SK-N-SH (cell line): ENCODE data around the gene DMRT3. TPM values are rescaled to one million over a fixed set of nuclear protein-coding genes. Genes with fewer than 3 reads are reported as not detected.

ENCODE experiments used
- CTCF ChIA-PET: fragments of 300-600, 350-600 bp; formaldehyde crosslinking; extraction: SDS; loops from one replicate; lab custom pipeline; 2021; lab: Yijun Ruan, JAX
- POLR2A ChIA-PET: fragments of 350-600 bp; sonication (Branson Sonifier 250); formaldehyde crosslinking; extraction: SDS; loops from one replicate; lab custom pipeline; 2020; ENCODE audit warnings: antibody characterized with exemption, inconsistent platforms; lab: Yijun Ruan, JAX
- DNase-seq: peaks from one replicate; pipeline ENCODE4 v3.0.0; 2012
- H2AFZ ChIP-seq: fragments of 200-600 bp; sonication (generic); 2 replicates; pipeline ENCODE4 v1.8.1; 2016; ENCODE audit warnings: antibody characterized with exemption, mild to moderate bottlenecking, low read depth
- H3F3A ChIP-seq: fragments of 200-600 bp; sonication (generic); replicated peaks from 2 replicates; pipeline ENCODE3; 2016; ENCODE audit warnings: antibody characterized with exemption, mild to moderate bottlenecking; ENCODE audit not compliant: insufficient read depth
- H3K27ac ChIP-seq, 2 experiments: fragments of 200-500 bp in 1 of 2; fragments of 200-600 bp in 1 of 2; sonication (Bioruptor generic) in 1 of 2; sonication (generic), shearing (Covaris generic) in 1 of 2; 2 replicates each; pipeline versions ENCODE4 v1.5.1 to v1.6.1; 2014 to 2016; ENCODE audit warnings: low read depth in 2 of 2, inconsistent platforms in 1 of 2, low read length in 1 of 2, mild to moderate bottlenecking in 1 of 2, mixed read lengths in 1 of 2
- H3K27me3 ChIP-seq: fragments of 200-600 bp; sonication (generic), shearing (Covaris generic); 2 replicates; pipeline ENCODE4 v1.6.1; 2016; ENCODE audit warnings: mixed run types; ENCODE audit not compliant: insufficient read depth
- H3K36me3 ChIP-seq, 2 experiments: fragments of 200-500 bp in 1 of 2; fragments of 200-600 bp in 1 of 2; sonication (Bioruptor generic) in 1 of 2; sonication (generic) in 1 of 2; replicated peaks in 1 of 2; 2 replicates each; pipeline versions ENCODE3 to v1.5.1; 2014 to 2016; ENCODE audit warnings: low read length in 1 of 2, mild to moderate bottlenecking in 1 of 2; ENCODE audit not compliant: insufficient read depth in 2 of 2, control insufficient read depth in 1 of 2
- H3K4me1 ChIP-seq, 2 experiments: fragments of 200-500 bp in 1 of 2; fragments of 200-600 bp in 1 of 2; sonication (Bioruptor generic) in 1 of 2; sonication (generic), shearing (Covaris generic) in 1 of 2; 2 replicates each; pipeline versions ENCODE4 v1.5.1 to v1.6.1; 2014 to 2016; ENCODE audit warnings: low read depth in 1 of 2, low read length in 1 of 2, mixed run types in 1 of 2; ENCODE audit not compliant: insufficient read depth in 2 of 2, control insufficient read depth in 1 of 2
- H3K4me2 ChIP-seq: fragments of 200-600 bp; sonication (generic), shearing (Covaris generic); 2 replicates; pipeline ENCODE4 v1.6.1; 2017; ENCODE audit warnings: mixed run types
- H3K4me3 ChIP-seq, 2 experiments: fragments of 200-500 bp in 1 of 2; fragments of 200-600 bp in 1 of 2; sonication (Bioruptor generic) in 1 of 2; sonication (generic), shearing (Covaris generic) in 1 of 2; 2 replicates each; pipeline versions ENCODE4 v1.5.1 to v1.8.1; 2014 to 2016; ENCODE audit warnings: low read depth in 2 of 2, inconsistent platforms in 1 of 2, low read length in 1 of 2, mild to moderate bottlenecking in 1 of 2, mixed read lengths in 1 of 2, moderate library complexity in 1 of 2
- H3K79me2 ChIP-seq: fragments of 200-600 bp; sonication (generic); 2 replicates; pipeline ENCODE4 v1.8.1; 2017; ENCODE audit warnings: mild to moderate bottlenecking; ENCODE audit not compliant: insufficient read depth
- H3K9ac ChIP-seq: fragments of 200-600 bp; sonication (generic); 2 replicates; pipeline ENCODE4 v1.6.1; 2017; ENCODE audit warnings: mixed run types
- H3K9me2 ChIP-seq: fragments of 200-600 bp; sonication (generic); 2 replicates; pipeline ENCODE4 v1.6.1; 2017; ENCODE audit warnings: mixed run types
- H3K9me3 ChIP-seq: fragments of 200-600 bp; sonication (generic); 2 replicates; pipeline ENCODE4 v1.6.1; 2017; ENCODE audit warnings: mixed run types, mild to moderate bottlenecking, moderate library complexity
- H4K20me1 ChIP-seq: fragments of 200-600 bp; sonication (generic); 2 replicates; pipeline ENCODE4 v1.6.1; 2017; ENCODE audit warnings: mild to moderate bottlenecking, mixed run types; ENCODE audit not compliant: insufficient read depth
- CHD2 ChIP-seq: fragments of 150-350 bp; IDR thresholded peaks from 2 replicates; pipeline ENCODE4 v1.6.1; 2018; ENCODE audit warnings: low read length; ENCODE audit not compliant: partially characterized antibody
- ELF1 ChIP-seq: IDR thresholded peaks from 2 replicates; pipeline ENCODE4 v1.4.0; 2012
- EP300 ChIP-seq, 2 experiments: IDR thresholded peaks; 2 replicates each; pipeline versions ENCODE4 v1.4.0 to v1.6.1; 2012; ENCODE audit warnings: borderline replicate concordance in 1 of 2, low read depth in 1 of 2, low read length in 1 of 2
- EZH2phosphoT487 ChIP-seq: fragments of 200-600 bp; sonication (generic); IDR thresholded peaks from 2 replicates; pipeline ENCODE4 v1.6.1; 2017; ENCODE audit warnings: low read depth, mixed run types, mild to moderate bottlenecking, antibody characterized with exemption, moderate library complexity, borderline replicate concordance
- FOSL2 ChIP-seq: IDR thresholded peaks from 2 replicates; pipeline ENCODE4 v1.4.0; 2012; ENCODE audit warnings: low read depth, mild to moderate bottlenecking, moderate library complexity, borderline replicate concordance
- FOXJ3 ChIP-seq: sonication (generic); formaldehyde crosslinking; IDR thresholded peaks from 2 replicates; pipeline ENCODE4 v1.5.1; 2020; ENCODE audit warnings: mild to moderate bottlenecking, missing genetic modification reagents
- FOXM1 ChIP-seq: IDR thresholded peaks from 2 replicates; pipeline ENCODE4 v1.4.0; 2012; ENCODE audit warnings: low read depth, mild to moderate bottlenecking
- GABPA ChIP-seq: IDR thresholded peaks from 2 replicates; pipeline ENCODE4 v1.4.0; 2012; ENCODE audit warnings: low read depth, mild to moderate bottlenecking
- GATA2 ChIP-seq: sonication (generic); formaldehyde crosslinking; IDR thresholded peaks from 2 replicates; pipeline ENCODE4 v1.5.0; 2020; ENCODE audit warnings: mild to moderate bottlenecking, missing genetic modification reagents
- MEF2A ChIP-seq: IDR thresholded peaks from 2 replicates; pipeline ENCODE4 v1.4.0; 2012; ENCODE audit warnings: low read depth, borderline replicate concordance
- MXI1 ChIP-seq: IDR thresholded peaks from 2 replicates; pipeline ENCODE4 v1.6.1; 2012; ENCODE audit warnings: mild to moderate bottlenecking, low read depth, low read length, improper control_type of control experiment
- NFIC ChIP-seq: IDR thresholded peaks from 2 replicates; pipeline ENCODE4 v1.4.0; 2012; ENCODE audit warnings: borderline replicate concordance
- NRF1 ChIP-seq: IDR thresholded peaks from 2 replicates; pipeline ENCODE4 v1.6.1; 2012; ENCODE audit warnings: low read depth, mild to moderate bottlenecking, low read length
- POLR2AphosphoS5 ChIP-seq: IDR thresholded peaks from 2 replicates; pipeline ENCODE4 v1.6.1; 2012; ENCODE audit warnings: low read depth, low read length
- RAD21 ChIP-seq: IDR thresholded peaks from 2 replicates; pipeline ENCODE4 v1.6.1; 2012; ENCODE audit warnings: mild to moderate bottlenecking, low read length
- RCOR1 ChIP-seq: fragments of 150-350 bp; IDR thresholded peaks from 2 replicates; pipeline ENCODE4 v1.6.1; 2017; ENCODE audit warnings: antibody characterized with exemption, low read length
- RFX5 ChIP-seq: IDR thresholded peaks from 2 replicates; pipeline ENCODE4 v1.6.1; 2012; ENCODE audit warnings: mild to moderate bottlenecking, improper control_type of control experiment, low read length
- YY1 ChIP-seq: IDR thresholded peaks from 2 replicates; pipeline ENCODE4 v1.4.0; 2012; ENCODE audit warnings: low read depth, mild to moderate bottlenecking
- WGBS: methylation state at CpG from one replicate; pipeline ENCODE4 v1.1.6; 2017; ENCODE audit warnings: low lambda C conversion rate; 5-methylcytosine and 5-hydroxymethylcytosine counted together
- polyA plus RNA-seq, 3 experiments: library from polyadenylated mRNA; depleted of rRNA; stranded (reverse); fragments of >200 nt; gene quantifications; 2 replicates each; pipeline ENCODE4 v1.2.3, GENCODE V29; 2012
- TF ChIP-seq, protein P1 (sequence below): fragments of 150-350 bp; IDR thresholded peaks from 2 replicates; pipeline ENCODE4 v1.6.1; 2017; ENCODE audit warnings: antibody characterized with exemption, low read length, low read depth, borderline replicate concordance
- TF ChIP-seq, protein P2 (sequence below): IDR thresholded peaks from 2 replicates; pipeline ENCODE4 v1.4.0; 2012; ENCODE audit warnings: low read depth
- TF ChIP-seq, protein P3 (sequence below): IDR thresholded peaks from 2 replicates; pipeline ENCODE4; 2012
- TF ChIP-seq, protein P4 (sequence below): fragments of 200-600 bp; sonication (generic); IDR thresholded peaks from 2 replicates; pipeline ENCODE4 v1.6.1; 2017; ENCODE audit warnings: antibody characterized with exemption, mild to moderate bottlenecking, moderate library complexity
- TF ChIP-seq, protein P5 (sequence below): fragments of 150-350 bp; IDR thresholded peaks from 2 replicates; pipeline ENCODE4 v1.6.1; 2016; ENCODE audit warnings: mild to moderate bottlenecking, low read depth, low read length

Gene DMRT3
- polyA plus RNA-seq, 1 of the 3 experiments (the other 2 are of a cell fraction) = not detected

- peak; percentile 10 for DNase-seq
- H3K79me2 ChIP-seq = no peaks in the 10 kb centered on the region
- H3K36me3 ChIP-seq = no peaks in the 10 kb centered on the region
- ChIA-PET POLR2A (no interaction called here), CTCF (no interaction called here)
- H3F3A ChIP-seq = no peaks in the 10 kb centered on the region
- WGBS = 6% methylated on average over 10 of the region's 10 CpGs
- no peak overlapping the region for H3K4me3 ChIP-seq
- no peak overlapping the region for H3K4me2 ChIP-seq
- TF ChIP-seq, protein P1, sequence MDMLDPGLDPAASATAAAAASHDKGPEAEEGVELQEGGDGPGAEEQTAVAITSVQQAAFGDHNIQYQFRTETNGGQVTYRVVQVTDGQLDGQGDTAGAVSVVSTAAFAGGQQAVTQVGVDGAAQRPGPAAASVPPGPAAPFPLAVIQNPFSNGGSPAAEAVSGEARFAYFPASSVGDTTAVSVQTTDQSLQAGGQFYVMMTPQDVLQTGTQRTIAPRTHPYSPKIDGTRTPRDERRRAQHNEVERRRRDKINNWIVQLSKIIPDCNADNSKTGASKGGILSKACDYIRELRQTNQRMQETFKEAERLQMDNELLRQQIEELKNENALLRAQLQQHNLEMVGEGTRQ = no peak
- TF ChIP-seq MXI1 = no peak
- no peak for TF ChIP-seq EZH2phosphoT487
- no peak for TF ChIP-seq GATA2 (CRISPR knock-in tag)
- no peak for TF ChIP-seq MEF2A
- TF ChIP-seq FOXJ3 (CRISPR knock-in tag) = no peak
- TF ChIP-seq RCOR1 = no peak
- TF ChIP-seq NRF1 = no peak
- TF ChIP-seq, protein P2, sequence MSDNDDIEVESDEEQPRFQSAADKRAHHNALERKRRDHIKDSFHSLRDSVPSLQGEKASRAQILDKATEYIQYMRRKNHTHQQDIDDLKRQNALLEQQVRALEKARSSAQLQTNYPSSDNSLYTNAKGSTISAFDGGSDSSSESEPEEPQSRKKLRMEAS = no peak
- no peak for TF ChIP-seq FOXM1
- TF ChIP-seq GABPA = no peak
- TF ChIP-seq NFIC = no peak
- no peak for TF ChIP-seq ELF1
- no peak for TF ChIP-seq RFX5
- TF ChIP-seq YY1 = no peak
- TF ChIP-seq RAD21 = no peak
- no peak overlapping the region for H2AFZ ChIP-seq
- no peak overlapping the region for H3K9ac ChIP-seq
- H4K20me1 ChIP-seq = no peaks in the 10 kb centered on the region
- H3K27ac ChIP-seq = no peak overlapping the region
- H3K9me2 ChIP-seq = no peaks in the 10 kb centered on the region
- H3K9me3 ChIP-seq = no peaks in the 10 kb centered on the region
- H3K4me1 ChIP-seq = peaks cover 0 to 2% of the 10 kb centered on the region in 2 experiments; a peak in 1 of 4 replicates
- H3K27me3 ChIP-seq = peaks cover 27% of the 10 kb centered on the region; the same call in 1 of the 2 replicates
Measured at GRCh38 chr9:935348-935965, 41.0 kb upstream of the DMRT3 start.

- Histone ChIP-seq H2AFZ (no peak overlapping the region), H3K9ac (no peak overlapping the region), H3K27ac (no peak overlapping the region), H3K4me1 (no peaks in the 10 kb centered on the region), H3K9me2 (no peaks in the 10 kb centered on the region), H3K9me3 (no peaks in the 10 kb centered on the region), H3K36me3 (no peaks in the 10 kb centered on the region), H3K27me3 (peaks cover 8% of the 10 kb centered on the region; the same call in 1 of the 2 replicates), H3K4me3 (no peak overlapping the region), H4K20me1 (no peaks in the 10 kb centered on the region), H3K79me2 (no peaks in the 10 kb centered on the region), H3F3A (no peaks in the 10 kb centered on the region), H3K4me2 (no peak overlapping the region)
- CTCF ChIA-PET = no interaction called here
- TF ChIP-seq RAD21 (no peak), CHD2 (no peak), NFIC (no peak), RCOR1 (no peak), YY1 (no peak), POLR2AphosphoS5 (no peak), EP300 (IDR thresholded peaks at IDR 0.05; ENCODE audit: borderline replicate concordance in 1 of 2, low read depth in 1 of 2, low read length in 1 of 2) (no peak), FOSL2 (no peak)
- TF ChIP-seq, protein P3, sequence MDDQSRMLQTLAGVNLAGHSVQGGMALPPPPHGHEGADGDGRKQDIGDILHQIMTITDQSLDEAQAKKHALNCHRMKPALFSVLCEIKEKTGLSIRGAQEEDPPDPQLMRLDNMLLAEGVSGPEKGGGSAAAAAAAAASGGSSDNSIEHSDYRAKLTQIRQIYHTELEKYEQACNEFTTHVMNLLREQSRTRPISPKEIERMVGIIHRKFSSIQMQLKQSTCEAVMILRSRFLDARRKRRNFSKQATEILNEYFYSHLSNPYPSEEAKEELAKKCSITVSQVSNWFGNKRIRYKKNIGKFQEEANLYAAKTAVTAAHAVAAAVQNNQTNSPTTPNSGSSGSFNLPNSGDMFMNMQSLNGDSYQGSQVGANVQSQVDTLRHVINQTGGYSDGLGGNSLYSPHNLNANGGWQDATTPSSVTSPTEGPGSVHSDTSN = no peak
- TF ChIP-seq, protein P4, sequence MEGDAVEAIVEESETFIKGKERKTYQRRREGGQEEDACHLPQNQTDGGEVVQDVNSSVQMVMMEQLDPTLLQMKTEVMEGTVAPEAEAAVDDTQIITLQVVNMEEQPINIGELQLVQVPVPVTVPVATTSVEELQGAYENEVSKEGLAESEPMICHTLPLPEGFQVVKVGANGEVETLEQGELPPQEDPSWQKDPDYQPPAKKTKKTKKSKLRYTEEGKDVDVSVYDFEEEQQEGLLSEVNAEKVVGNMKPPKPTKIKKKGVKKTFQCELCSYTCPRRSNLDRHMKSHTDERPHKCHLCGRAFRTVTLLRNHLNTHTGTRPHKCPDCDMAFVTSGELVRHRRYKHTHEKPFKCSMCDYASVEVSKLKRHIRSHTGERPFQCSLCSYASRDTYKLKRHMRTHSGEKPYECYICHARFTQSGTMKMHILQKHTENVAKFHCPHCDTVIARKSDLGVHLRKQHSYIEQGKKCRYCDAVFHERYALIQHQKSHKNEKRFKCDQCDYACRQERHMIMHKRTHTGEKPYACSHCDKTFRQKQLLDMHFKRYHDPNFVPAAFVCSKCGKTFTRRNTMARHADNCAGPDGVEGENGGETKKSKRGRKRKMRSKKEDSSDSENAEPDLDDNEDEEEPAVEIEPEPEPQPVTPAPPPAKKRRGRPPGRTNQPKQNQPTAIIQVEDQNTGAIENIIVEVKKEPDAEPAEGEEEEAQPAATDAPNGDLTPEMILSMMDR = no peak
- TF ChIP-seq, protein P5, sequence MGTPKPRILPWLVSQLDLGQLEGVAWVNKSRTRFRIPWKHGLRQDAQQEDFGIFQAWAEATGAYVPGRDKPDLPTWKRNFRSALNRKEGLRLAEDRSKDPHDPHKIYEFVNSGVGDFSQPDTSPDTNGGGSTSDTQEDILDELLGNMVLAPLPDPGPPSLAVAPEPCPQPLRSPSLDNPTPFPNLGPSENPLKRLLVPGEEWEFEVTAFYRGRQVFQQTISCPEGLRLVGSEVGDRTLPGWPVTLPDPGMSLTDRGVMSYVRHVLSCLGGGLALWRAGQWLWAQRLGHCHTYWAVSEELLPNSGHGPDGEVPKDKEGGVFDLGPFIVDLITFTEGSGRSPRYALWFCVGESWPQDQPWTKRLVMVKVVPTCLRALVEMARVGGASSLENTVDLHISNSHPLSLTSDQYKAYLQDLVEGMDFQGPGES = no peak
- DNase-seq = no peak
- WGBS = 1% methylated on average over 6 of the region's 6 CpGs
- POLR2A ChIA-PET = no interaction called here
Measured at GRCh38 chr9:942805-943580, 33.5 kb upstream of the DMRT3 start.
